Right cardiac atrium (tissue), 5 donors: ENCODE measurements around the gene TMEM63B. TPM values are rescaled to one million over a fixed set of nuclear protein-coding genes. Genes with fewer than 3 reads are reported as not detected.
A peak's percentile ranks its signal among the peaks of the same experiment; 100 is the strongest.

ENCODE experiments used
- ATAC-seq, 2 donors: fragments of 200-7000 bp; cut with Tn5 transposase; one replicate each; pipeline versions ENCODE4 v1.8.0 to v1.9.1; 2020; ENCODE audit warnings: moderate library complexity in 2 of 2, mild to moderate bottlenecking in 1 of 2
- DNase-seq, 3 donors: peaks; one replicate each; pipeline ENCODE4 v3.0.0-alpha.2; 2020
- H3K27ac ChIP-seq: one replicate; pipeline ENCODE4 v1.5.1; 2013; ENCODE audit warnings: mild to moderate bottlenecking, low read length, control low read depth, moderate library complexity
- H3K27me3 ChIP-seq: one replicate; pipeline ENCODE4 v1.6.1; 2013; ENCODE audit not compliant: control insufficient read depth, insufficient read depth
- H3K4me1 ChIP-seq: one replicate; pipeline ENCODE4 v1.6.1; 2013; ENCODE audit warnings: low read length; ENCODE audit not compliant: control insufficient read depth, insufficient read depth
- H3K4me3 ChIP-seq: one replicate; pipeline ENCODE4 v1.5.1; 2013; ENCODE audit warnings: low read length, control low read depth
- H3K9me3 ChIP-seq: one replicate; pipeline ENCODE4 v1.6.1; 2013; ENCODE audit warnings: low read length; ENCODE audit not compliant: control insufficient read depth
- WGBS: extraction: QIAGEN DNeasy Blood & Tissue Kit; methylation state at CpG from one replicate; pipeline ENCODE4 v1.1.7; 2013; 5-methylcytosine and 5-hydroxymethylcytosine counted together
- intact Hi-C, 4 donors: fragments of 100-400 bp; cut with DNase I; formaldehyde crosslinking; loops; one replicate each; pipeline versions ENCODE4 v1.11.0 to v1.14.0; 2022 to 2023
- polyA plus RNA-seq: library from polyadenylated mRNA; stranded (reverse); fragments of 200-250 nt; gene quantifications from one replicate; pipeline ENCODE4 v1.2.3, GENCODE V29; 2013
- total RNA-seq, 4 donors: library from RNA; stranded (reverse); fragmentation: NEBNext Ultra II Directional; extraction: Animal tissue kit (Norgen Biotek cat#: 25700); gene quantifications; one replicate each; pipeline ENCODE4 v1.2.1, GENCODE V29; 2021
- donor health status: healthy with polysubstance abuse.
- donor health status: DM: no; HTN: yes; CAD: no.
- donor health status: DM: no; HTN: no; CAD: no.
- donor health status: DM: no; HTN: yes; CAD: no; lungs with severe emphysema.
- donor health status: DM: yes; HTN: yes; CAD: no.

Gene TMEM63B
- total and polyA plus RNA-seq, 5 donors = 27.7 to 44.8 (median 43.3) TPM

DNA sequence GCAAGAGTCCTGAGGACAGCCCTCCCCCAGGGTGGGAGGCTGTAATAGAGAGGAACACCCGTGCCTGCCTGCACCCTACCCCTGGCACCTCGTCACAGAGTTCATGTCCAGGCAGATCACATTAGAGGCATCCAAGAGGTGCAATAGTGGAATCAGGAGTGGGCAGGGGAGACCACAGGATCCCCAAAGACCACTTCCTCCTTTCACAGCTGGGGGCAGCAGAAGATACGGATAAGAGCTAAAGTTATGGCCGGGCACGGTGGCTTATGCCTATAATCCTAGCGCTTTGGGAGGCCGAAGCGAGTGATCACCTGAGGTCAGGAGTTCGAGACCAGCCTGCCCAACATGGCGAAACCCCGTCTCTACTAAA is 29.8 kb downstream of the TMEM63B start:
- Histone ChIP-seq H3K4me1 (no peaks in the 10 kb centered on the region), H3K9me3 (no peaks in the 10 kb centered on the region), H3K27ac (no peak overlapping the region), H3K27me3 (no peaks in the 10 kb centered on the region), H3K4me3 (no peak overlapping the region)
- 86% methylated on average over 11 of the region's 11 CpGs for WGBS
- ATAC-seq = no peak
- intact Hi-C loops = no loop called here
- no peak for DNase-seq

DNA sequence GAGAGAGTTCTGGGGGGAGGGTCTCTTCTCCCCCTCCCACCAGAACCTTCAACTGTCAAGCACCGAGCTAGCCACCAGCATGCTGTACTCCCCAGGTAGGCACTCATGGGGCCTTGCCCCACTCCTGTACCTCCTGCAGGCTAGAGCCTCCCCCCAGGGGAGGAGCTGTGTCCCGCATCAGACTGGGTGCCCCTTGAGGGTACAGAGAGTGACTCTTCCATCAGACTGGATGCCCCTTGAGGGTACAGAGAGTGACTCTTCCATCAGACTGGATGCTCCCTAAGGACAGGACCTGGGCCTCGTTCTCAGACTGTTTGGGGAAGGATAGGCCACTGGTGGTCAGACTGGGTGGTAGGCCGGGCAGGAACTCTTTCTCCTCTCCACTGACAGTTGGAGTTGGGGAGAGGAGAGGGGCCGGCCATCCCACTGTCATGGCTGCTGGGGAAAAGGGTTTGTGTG is 31.4 kb downstream of the TMEM63B start, which contains the start of gene CAPN11:
Gene CAPN11 (plus strand): TSS at position 51 of the 459 bp plus-strand sequence. CDS start 29 bp downstream, at position 80.
- Histone ChIP-seq H3K4me1 (no peaks in the 10 kb centered on the region), H3K4me3 (no peak within 1 kb of the TSS), H3K9me3 (no peaks in the 10 kb centered on the region), H3K27me3 (no peaks in the 10 kb centered on the region), H3K27ac (no peak within 1 kb of the TSS)
- DNase-seq (no peak), ATAC-seq (no peak)
- intact Hi-C loops = no loop called here
- 90% methylated on average over 5 of the region's 5 CpGs for WGBS

GRCh38 chr6:44161997-44162338 is 34.6 kb downstream of the TMEM63B start:
- no peaks in the 10 kb centered on the region for H3K27me3 ChIP-seq
- no peak overlapping the region for H3K27ac ChIP-seq
- no peak overlapping the region for H3K4me3 ChIP-seq
- ATAC-seq = no peak
- 69% methylated on average over 8 of the region's 8 CpGs for WGBS
- H3K9me3 ChIP-seq = no peaks in the 10 kb centered on the region
- intact Hi-C loops = no loop called here
- no peaks in the 10 kb centered on the region for H3K4me1 ChIP-seq
- DNase-seq = no peak

- H3K9me3 ChIP-seq = no peaks in the 10 kb centered on the region
- intact Hi-C loops = no loop called here
- H3K27ac ChIP-seq = no peak overlapping the region
- ATAC-seq (no peak), DNase-seq (no peak)
- no peaks in the 10 kb centered on the region for H3K27me3 ChIP-seq
- WGBS = 76% methylated on average over 8 of the region's 8 CpGs
- no peak overlapping the region for H3K4me3 ChIP-seq
- no peaks in the 10 kb centered on the region for H3K4me1 ChIP-seq
Measured at GRCh38 chr6:44162876-44163625, 35.7 kb downstream of the TMEM63B start.

DNA sequence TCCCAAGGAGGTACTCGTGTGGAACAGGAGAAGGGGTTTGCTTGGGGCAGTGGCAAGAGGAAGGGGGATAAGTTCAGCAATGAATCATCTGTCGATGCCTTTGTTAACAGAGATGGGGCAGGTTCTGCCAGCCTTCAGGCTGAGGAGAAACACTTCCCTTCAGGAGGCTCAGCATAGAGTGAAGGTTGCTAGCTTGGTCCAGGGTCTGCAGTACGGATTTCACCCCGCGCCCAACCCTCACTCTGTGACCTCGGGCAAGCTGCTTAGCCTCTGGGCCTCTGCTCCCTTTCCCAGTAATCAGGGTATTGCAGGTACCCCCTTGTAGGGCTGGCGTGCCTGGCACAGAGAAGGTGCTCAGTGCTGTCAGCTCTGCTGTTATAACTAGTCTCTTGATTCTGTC is 38.8 kb downstream of the TMEM63B start:
- no peak for DNase-seq
- ATAC-seq = no peak
- H3K9me3 ChIP-seq = no peaks in the 10 kb centered on the region
- intact Hi-C loops = no loop called here
- H3K4me3 ChIP-seq = no peak overlapping the region
- H3K27me3 ChIP-seq = no peaks in the 10 kb centered on the region
- WGBS = 82% methylated on average over 7 of the region's 7 CpGs
- peaks cover 2% of the 10 kb centered on the region for H3K4me1 ChIP-seq
- no peak overlapping the region for H3K27ac ChIP-seq

- no peaks in the 10 kb centered on the region for H3K9me3 ChIP-seq
- ATAC-seq (no peak), DNase-seq (no peak)
- H3K27me3 ChIP-seq = no peaks in the 10 kb centered on the region
- intact Hi-C loops = no loop called here
- 40% methylated on average over 16 of the region's 16 CpGs for WGBS
- H3K27ac ChIP-seq = no peak overlapping the region
- H3K4me3 ChIP-seq = no peak overlapping the region
- peaks cover 2% of the 10 kb centered on the region for H3K4me1 ChIP-seq
Measured at GRCh38 chr6:44166591-44167184, 39.3 kb downstream of the TMEM63B start.

GRCh38 chr6:44167567-44167966 is 40.2 kb downstream of the TMEM63B start:
- H3K4me3 ChIP-seq = no peak overlapping the region
- WGBS = 98% methylated on average over 1 of the region's 1 CpG
- no peak overlapping the region for H3K27ac ChIP-seq
- ATAC-seq (no peak), DNase-seq (no peak)
- H3K27me3 ChIP-seq = no peaks in the 10 kb centered on the region
- H3K9me3 ChIP-seq = no peaks in the 10 kb centered on the region
- H3K4me1 ChIP-seq = peaks cover 2% of the 10 kb centered on the region
- intact Hi-C loops = no loop called here

GRCh38 chr6:44169154-44169553 is 41.8 kb downstream of the TMEM63B start:
- no peaks in the 10 kb centered on the region for H3K27me3 ChIP-seq
- DNase-seq = peak in 1 of 3 donors; percentile 86
- H3K4me3 ChIP-seq = no peak overlapping the region
- H3K9me3 ChIP-seq = no peaks in the 10 kb centered on the region
- 53% methylated on average over 9 of the region's 9 CpGs for WGBS
- ATAC-seq = no peak
- peaks cover 2% of the 10 kb centered on the region for H3K4me1 ChIP-seq
- no peak overlapping the region for H3K27ac ChIP-seq
- intact Hi-C loops = no loop called here

- WGBS = 75% methylated on average over 10 of the region's 10 CpGs
- Histone ChIP-seq H3K4me1 (peaks cover 2% of the 10 kb centered on the region), H3K9me3 (no peaks in the 10 kb centered on the region), H3K27me3 (no peaks in the 10 kb centered on the region), H3K27ac (no peak overlapping the region), H3K4me3 (no peak overlapping the region)
- DNase-seq (no peak), ATAC-seq (no peak)
- intact Hi-C loops = loop anchor here (5.0 to 10.0 kb wide), 3 partner anchors 62 to 165 kb away; partner anchors contain the start of gene AARS2 (in 1 of the 4)
Measured at GRCh38 chr6:44169886-44170570, 42.7 kb downstream of the TMEM63B start.

GRCh38 chr6:44171899-44172546 is 44.7 kb downstream of the TMEM63B start:
- Histone ChIP-seq H3K4me1 (peaks cover 4% of the 10 kb centered on the region), H3K27me3 (no peaks in the 10 kb centered on the region), H3K9me3 (no peaks in the 10 kb centered on the region), H3K4me3 (no peak overlapping the region), H3K27ac (no peak overlapping the region)
- intact Hi-C loops = loop anchor here (5.0 to 10.0 kb wide), 3 partner anchors 60 to 163 kb away; partner anchors contain the start of gene AARS2 (in 1 of the 4)
- WGBS = 80% methylated on average over 12 of the region's 12 CpGs
- ATAC-seq = no peak
- no peak for DNase-seq
